NCI-H524 treated with DMSO at 0.1 percent for 48 hours (cell line): Measurements from ENCODE around the gene RGL3.
"Not testable (repeated sequence)": the region's sequence is repeated elsewhere in the genome, so short reads cannot be mapped to it uniquely, and the experiment has no call there.

Source experiments
- DNase-seq: peaks from one replicate; lab custom pipeline; 2025; lab: John Stamatoyannopoulos, UW

Gene RGL3

DNA sequence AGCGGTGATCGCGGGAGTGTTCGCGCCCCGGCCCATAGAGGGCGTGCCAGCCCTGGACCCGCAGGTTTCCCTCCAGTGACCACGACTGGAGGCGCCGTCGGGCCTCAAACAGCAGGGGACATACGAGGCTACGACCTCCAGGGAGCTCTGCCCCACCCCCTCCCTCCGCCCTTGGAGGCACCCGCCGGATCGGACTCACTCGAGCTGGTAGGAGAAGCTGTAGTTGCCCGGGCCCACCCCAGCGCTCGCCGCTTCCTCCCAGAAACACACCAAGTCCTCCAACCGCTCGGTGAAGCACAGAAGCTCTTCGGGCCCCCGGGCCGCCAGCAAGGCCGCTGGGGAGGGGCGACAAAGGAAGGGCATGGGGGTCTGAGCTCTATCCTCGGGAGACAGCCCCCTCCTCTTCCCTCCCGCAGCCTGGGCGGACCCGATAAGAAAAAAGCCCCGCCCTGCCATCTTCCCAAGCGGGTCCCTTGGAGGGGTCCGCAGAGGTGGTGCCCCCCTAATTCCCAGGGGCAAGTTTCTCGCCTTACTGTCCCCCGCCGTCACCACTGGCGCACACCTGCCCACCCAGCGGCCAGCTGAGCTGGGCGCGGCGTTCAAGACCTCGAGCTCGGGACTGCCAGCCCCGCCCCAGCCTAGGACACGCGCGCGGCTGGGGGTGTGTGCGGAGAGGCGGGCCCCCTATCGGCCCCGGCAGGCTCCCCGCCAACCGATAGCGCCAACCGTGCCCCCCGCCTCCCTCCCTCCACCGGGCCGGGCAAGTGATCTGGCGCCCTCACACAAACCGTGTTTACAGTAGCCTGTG, 36.0 kb downstream of the RGL3 start:
- DNase-seq: no peak

DNA sequence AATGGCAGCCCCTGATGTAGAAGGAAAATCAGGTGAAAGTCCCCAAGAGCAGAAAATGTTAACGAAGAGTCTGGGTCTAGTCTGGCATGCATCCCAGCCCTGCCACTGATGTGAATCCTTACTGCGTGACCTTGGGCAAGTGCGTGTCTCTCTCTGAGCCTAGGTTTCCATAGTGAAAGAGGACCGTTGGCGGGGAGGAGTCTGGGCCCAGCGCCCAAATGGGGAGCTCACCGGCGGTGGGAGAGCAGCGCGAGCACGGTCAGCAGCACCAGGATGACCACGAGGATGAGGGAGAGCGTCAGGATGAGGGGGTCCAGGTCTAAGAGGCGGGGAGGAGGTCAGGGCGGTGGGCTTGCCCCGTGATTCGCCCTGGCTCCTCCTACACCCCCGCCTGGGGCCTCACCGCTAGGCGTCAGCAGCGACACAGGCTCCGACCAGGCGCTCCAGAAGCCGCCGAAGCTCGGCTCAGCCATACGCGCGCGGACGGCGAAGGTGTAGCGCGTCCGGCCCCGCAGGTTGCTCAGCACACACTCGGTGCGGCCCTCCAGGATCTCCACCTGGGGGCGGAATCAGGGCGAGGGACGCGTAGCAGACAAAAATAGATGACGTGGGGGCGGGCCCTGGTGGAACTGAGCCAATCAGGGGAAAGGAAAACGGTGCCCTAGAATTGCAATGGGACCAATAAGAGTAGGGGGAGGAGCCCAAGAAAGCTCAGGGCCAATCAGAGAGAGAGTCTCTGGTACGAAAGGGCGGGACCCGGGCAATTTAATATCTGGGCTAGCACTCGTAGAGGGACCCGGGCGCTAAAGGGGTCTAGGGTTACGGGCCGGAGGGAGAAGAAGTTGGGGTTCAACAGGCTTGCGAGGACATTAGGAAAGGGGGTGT, 38.2 kb downstream of the RGL3 start:
- peak; percentile 93 for DNase-seq

DNA sequence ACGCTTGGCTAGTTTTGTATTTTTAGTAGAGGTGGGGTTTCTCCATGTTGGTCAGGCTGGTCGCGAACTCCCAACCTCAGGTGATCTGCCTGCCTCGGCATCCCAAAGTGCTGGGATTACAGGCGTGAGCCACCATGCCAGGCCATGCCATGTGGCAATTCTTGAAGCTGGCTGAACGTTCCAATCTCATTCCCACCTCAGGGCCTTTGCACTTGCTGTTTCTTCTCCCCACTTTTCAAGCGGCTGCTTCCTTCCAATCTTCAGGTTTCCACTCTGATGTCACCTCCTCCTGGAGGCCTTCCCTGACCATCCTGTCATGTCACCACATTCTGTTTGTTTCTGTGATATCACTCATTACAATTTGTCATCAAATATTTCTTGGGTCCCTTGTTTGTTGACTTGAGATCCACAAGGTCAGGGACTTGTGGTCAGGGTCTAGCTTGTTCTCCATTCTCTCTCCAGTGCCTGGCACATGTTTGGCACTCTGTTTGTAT, 39.2 kb downstream of the RGL3 start:
- DNase-seq: no peak

DNA sequence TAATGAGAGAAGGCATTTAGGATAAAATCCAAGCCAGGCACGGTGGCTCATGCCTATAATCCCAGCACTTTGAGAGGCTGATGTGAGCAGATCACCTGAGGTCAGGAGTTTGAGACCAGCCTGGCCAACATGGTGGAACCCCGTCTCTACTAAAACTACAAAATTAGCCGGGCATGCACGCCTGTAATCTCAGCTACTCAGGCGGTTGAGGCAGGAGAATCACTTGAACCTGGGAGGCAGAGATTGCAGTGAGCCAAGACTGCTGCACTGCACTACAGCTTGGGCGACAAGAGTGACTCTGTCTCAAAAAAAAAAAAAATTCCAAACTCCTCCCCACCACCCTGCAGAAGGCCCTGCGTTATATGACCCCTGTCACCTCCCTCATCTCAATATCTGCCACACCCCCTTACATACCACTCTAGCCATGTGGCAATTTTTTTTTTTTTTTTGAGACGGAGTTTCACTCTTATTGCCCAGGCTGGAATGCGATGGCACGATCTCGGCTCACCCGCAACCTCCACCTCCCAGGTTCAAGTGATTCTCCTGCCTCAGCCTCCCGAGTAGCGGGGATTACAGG, 39.8 kb downstream of the RGL3 start:
- not testable (repeated sequence) for DNase-seq

DNA sequence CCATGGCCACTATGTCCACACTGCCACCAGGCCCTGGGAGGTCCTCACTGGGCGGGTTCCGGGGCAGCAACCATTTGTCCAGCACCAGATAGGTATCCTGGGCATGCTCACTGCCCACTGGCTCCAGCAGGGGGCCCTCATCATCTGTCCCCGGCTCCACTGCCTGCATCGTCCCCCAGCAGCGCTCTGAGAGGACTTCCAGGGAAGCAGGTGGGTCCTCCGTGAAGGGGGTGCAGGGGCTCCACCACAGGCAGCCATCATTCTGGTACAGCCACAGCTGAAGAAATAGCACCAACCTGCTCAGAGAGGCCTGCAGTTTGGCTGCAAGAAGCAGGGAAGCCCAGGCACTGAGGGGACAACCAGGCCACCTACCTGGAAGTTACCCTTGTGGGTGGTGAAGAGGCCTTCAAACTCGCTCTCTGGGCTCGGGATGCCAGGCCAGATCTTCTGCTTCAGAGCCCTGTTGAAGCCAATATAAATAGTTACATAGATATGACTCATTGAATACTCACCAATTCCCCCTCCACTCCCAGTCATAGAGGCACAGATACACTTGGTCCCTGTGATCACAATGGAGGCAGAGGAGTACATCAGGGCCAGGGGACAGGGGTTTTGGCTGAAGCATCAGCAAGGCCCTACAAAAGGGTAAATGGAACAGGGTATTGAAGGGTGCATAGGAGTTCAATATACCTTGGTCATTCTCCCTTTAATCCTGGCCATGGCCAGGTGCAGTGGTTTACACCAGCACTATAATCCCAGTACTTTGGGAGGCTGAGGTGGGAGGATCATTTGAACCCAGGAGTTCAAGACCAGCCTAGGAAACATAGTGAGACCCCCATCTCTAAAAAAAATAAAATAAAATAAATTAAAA, 40.6 kb downstream of the RGL3 start:
- no peak for DNase-seq

DNA sequence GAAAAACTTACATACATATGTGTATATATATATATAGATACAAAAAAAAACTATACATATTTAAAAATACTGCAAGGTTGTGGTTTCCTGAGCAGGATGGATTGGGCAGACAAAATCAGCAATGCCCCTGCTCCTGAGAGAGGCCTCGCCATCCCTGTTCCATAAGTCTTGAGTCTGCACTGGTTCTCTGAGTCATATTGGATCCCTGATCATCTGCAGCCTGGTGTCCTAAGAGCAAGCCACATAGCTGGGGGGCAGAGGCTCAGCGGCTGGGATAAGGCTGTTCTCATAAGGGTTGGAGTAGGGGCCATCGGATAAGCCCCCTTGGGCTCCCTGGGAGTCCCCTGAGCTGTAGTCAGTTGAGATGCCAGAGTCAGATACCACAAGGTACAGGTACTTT, 41.4 kb downstream of the RGL3 start:
- DNase-seq: no peak

DNA sequence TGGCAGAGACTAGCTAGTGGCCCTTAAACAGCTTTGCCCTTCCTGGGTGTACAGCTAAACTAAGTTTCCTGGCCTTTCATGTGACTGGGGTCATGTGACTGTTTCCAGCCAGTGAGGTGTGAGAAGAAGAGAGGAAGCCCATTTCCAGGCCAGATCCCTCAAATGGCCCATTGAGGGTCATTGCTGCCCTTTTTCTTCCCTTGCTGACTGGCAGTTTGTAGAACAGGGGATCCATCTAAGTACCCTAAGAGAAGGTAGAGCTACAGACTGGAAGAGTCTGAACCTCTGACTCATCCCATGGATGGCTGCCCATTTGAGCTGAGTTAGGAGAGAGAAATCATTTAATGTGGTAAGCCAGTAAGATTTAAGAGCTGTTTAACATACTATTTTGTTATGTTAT, 41.9 kb downstream of the RGL3 start:
- no peak for DNase-seq

DNA sequence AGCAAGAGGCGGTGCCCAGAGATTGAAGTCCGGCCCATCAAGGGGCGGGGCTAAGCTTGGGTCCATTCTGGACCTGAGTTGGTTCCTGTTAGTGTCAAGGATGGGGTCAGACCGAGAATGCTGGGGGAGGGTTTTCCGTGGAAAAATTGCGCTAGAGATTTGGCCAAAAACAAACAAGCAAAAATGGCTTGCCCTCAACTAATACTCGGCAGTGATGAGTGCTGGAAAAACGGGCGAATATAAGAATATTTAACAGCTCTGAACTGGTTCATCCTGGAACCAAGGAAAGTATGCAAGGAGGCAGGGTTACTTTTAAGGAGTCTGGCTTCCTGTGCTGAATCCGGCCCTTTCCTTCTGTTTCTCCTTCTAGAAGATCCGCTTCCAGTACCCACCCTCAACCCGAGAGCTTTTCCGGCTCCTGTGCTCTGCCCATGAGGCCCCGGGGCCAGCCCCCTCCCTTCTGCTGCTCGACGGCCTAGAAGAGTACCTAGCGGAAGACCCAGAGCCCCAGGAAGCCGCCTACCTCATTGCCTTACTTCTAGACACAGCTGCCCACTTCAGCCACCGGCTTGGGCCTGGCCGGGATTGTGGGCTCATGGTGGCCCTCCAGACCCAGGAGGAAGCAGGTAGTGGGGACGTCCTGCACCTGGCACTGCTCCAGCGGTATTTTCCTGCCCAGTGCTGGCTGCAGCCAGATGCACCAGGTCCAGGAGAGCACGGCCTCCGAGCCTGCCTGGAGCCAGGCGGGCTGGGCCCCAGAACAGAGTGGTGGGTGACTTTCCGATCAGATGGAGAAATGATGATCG, 43.8 kb downstream of the RGL3 start:
- DNase-seq: no peak

DNA sequence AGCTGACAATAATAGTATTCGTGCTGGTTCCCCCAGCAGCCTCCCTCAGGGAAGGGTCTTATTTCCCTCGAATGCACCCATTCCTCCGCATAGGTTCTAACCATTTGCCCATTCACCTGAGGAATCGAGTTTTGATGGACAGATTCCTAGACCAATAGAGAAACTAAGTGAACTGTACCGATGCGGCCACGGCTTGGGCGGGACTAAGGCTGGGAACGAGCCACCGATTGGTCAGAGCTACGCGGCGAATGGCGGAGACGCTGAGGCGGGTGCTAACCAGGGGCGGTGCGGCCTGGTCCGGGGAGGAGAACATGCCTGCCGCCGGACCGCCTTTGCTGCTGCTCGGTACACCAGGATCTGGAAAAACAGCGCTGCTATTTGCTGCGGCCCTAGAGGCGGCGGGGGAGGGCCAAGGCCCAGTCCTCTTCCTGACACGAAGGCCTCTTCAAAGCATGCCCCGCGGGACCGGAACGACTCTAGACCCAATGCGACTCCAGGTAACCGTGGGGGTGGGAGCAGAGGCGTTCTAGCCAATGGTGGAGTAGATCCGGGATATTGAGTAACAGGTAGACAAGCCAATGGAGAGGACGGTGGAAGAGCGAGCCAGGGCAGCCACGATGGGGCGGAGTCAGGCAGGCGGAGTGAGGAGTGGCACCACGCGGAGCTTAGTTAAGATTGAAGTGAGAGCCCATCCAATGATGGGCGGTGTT, 44.5 kb downstream of the RGL3 start, which contains the start of gene SWSAP1:
TSS of gene SWSAP1 (plus strand) at position 234 of the 710 bp plus-strand sequence. CDS start at position 249, 15 bp downstream.
- peak; percentile 100 for DNase-seq

DNA sequence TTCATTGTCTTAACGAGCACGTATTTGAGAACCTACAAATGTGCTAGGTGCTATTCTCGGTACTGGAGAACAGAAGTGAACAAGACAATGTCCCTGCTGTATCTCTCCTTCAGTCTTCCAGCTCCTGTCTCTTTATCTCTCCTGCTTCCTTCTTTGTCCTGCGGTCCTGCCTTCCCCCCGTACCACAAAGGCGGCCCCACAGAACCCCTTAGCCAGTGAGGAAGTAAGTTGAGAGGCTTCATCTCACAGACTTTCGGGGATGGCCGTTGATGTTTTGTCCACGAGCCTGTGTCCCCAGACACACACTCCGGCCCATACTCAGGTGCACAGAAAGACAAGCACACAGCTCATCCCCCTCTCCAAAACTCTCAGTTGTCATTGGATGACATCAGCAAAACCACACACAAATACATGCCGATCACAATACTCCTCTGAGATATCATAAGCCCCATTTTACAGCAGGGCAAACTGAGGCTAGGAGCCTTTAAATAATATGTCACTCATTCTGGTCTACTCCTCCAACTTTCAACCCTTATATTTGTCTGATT, 45.2 kb downstream of the RGL3 start:
- DNase-seq: no peak

DNA sequence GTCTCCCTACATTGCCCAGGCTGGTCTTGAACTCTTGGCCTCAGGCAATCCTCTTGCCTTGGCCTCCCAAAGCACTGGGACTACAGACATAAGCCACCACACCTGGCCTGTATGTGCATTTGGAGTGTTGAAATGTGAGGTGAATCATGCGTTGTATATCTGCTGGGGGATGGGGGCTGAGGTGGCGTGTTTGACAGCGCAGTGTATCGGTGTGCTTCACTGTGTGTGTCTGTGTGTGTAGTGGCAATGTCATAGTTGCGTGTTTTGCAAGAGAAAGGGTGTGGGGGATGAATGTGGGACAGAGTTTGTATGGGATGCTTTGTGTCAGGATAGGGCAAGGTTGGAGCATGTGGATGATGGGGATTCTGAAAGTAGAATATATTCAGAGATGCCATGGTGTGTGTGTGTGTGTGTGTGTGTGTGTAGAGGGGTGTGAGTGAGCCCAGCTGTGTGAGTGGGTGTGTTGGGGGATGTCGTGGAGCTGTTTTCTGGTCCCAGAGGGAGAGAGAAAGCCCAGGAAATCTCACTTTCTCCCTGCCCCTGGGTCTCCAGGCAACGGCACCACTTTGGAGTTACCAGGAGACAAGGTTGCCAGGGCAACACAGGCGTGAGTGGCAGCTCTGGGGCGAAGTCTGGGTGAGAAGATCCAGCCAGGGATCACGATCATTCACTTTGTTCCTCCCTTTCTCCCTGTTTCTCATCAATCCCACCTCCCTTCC, 45.8 kb downstream of the RGL3 start:
- DNase-seq: peak; percentile 30

DNA sequence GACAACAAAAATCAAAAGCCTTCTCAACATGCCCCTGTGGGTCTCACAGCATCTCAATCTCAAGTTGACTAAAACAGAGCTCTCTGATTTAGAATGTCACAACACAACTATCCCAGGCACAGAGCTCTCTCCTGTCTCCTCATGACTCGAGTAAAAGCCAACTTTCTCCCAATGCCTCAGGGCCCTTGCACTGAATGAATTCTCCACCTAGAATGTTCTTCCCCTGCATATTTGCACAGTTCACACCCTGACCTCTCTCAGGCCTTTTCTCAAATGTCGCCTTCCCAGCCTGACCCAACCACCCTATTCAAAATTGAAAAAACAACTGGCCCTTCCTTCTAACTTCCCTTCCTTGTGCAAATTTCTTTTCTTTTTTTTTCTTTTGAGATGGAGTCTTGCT, 48.4 kb downstream of the RGL3 start:
- no peak for DNase-seq

DNA sequence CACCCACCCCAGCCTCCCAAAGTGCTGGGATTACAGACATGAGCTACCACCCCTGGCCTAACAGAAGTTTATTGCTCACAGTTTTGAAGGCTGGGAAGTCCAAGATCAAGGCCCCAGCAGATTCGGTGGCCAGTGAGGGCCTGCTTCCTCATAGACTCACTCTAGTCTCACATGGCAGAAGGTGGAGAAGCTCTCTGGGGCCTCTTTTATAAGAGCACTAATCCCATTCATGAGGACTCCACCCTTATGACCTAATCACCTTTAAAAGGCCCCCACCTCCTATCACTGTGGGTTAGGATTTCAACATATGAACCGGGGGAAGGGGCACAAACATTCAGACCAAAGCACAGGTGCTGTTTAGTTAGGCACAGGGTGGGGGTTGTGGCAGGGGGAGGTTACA, 51.6 kb downstream of the RGL3 start:
- no peak for DNase-seq

DNA sequence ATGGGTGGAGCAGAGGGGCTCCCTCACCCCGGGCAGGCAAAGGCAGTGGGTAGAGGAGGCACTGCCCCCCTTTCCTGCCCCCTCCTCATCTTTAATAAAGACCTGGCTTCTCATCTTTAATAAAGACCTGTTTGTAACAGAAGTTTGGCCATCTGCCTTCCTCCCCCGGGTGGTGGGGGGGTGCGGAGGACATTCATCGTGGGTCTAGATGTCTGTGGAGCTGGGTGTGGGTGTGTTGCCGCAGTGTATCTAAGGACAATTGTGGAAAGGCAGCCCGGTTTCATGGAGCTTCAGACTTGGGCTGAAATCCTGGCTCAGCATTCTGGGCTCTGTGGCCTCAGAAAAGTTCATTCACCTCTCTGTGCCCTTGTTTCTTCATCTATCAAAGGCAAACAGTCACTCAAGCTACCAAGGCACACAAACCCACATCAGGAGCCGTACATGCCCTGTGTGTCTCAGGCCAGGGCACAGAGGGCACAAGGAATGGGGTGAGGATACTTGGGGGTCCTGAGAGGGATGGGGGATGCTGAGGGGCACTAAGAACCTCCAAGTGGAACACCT, 53.5 kb downstream of the RGL3 start:
- DNase-seq: no peak

DNA sequence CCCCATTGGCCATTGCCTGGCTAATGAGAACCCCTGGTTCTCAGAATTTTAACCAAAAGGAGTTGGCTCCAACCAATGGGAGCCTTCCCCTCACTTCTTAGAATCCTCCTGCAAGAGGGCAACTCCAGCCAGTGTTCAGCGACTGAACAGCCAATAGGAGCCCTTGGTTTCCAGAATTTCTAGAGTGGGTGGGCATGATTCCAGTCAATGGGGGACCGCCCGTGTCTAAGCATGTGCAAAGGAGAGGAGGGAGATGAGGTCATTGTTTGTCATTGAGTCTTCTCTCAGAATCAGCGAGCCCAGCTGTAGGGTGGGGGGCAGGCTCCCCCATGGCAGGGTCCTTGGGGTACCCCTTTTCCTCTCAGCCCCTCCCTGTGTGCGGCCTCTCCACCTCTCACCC, 54.2 kb downstream of the RGL3 start:
- no peak for DNase-seq

DNA sequence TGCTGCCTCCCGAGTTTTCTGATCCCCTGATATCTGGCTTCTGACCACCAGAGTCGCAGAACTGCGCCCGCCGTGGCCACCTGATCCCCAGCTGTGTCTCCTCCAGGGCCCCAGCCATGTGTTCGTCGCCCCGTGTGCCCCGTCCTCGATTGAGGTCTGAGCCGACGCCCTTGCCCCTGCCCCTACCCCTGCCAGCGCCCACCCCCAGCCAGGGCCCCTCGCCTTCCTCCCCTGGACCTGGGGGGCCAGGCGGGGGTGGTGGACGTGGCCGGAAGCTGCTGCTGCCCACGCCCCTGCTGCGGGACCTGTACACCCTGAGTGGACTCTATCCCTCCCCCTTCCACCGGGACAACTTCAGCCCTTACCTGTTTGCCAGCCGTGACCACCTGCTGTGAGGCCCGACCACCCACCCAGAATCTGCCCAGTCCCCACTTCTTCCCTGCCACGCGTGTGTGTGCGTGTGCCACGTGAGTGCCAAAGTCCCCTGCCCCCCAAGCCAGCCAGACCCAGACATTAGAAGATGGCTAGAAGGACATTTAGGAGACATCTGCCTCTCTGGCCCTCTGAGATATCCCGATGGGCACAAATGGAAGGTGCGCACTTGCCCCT, 54.7 kb downstream of the RGL3 start:
- DNase-seq: no peak

DNA sequence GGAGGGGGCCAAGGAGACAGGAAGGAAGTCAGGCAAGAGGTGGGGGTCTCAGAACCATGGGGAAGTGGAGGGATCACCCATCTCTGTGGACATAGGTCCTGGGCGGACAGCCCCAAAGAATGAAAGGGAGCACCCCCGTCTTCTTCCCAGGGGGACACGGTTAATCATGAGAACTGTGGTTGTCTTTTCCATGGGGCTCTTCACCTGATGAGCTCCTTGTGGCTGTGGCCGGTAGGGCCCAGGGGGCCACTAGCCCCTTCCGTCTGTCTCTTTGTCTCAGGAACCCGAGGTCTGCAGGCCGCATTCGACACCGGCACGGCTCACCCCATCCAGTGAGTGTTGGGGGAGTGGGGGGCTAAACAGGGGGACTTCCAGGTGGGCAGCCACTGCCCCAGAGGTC, 55.2 kb downstream of the RGL3 start:
- no peak for DNase-seq
